Urinary bladder (tissue), 4 donors: Measurements from ENCODE around the gene NDUFC1. TPM values are rescaled to one million over a fixed set of nuclear protein-coding genes. Genes with fewer than 3 reads are reported as not detected.
A peak's percentile ranks its signal among the peaks of the same experiment; 100 is the strongest.
"Not testable (repeated sequence)": the region's sequence is repeated elsewhere in the genome, so short reads cannot be mapped to it uniquely, and the experiment has no call there.

Experiments
- DNase-seq: peaks from one replicate; pipeline ENCODE4 v3.0.0-alpha.2; 2015; ENCODE audit errors: extremely low spot score
- H3K27ac ChIP-seq: one replicate; pipeline ENCODE4 v1.5.1; 2013; ENCODE audit warnings: low read depth, mild to moderate bottlenecking, moderate library complexity
- H3K36me3 ChIP-seq: one replicate; pipeline ENCODE4 v1.6.1; 2013; ENCODE audit warnings: mild to moderate bottlenecking, moderate library complexity; ENCODE audit not compliant: insufficient read depth
- H3K4me1 ChIP-seq: one replicate; pipeline ENCODE4 v1.6.1; 2013; ENCODE audit warnings: mild to moderate bottlenecking, moderate library complexity; ENCODE audit not compliant: insufficient read depth
- H3K4me3 ChIP-seq: one replicate; pipeline ENCODE4 v1.5.1; 2013; ENCODE audit warnings: low read depth, low read length
- WGBS: extraction: QIAGEN DNeasy Blood & Tissue Kit; methylation state at CpG from one replicate; pipeline ENCODE4 v1.1.7; 2013; 5-methylcytosine and 5-hydroxymethylcytosine counted together
- polyA plus RNA-seq: library from polyadenylated mRNA; stranded (reverse); fragments of 200-250 nt; gene quantifications from one replicate; pipeline ENCODE4 v1.2.3, GENCODE V29; 2013
- total RNA-seq: library from RNA; depleted of rRNA; stranded (reverse); fragments of >200 nt; gene quantifications from one replicate; pipeline ENCODE4 v1.2.3, GENCODE V29; 2014
- donor health status: healthy with polysubstance abuse.
- donor health status: healthy.

Gene NDUFC1
- total RNA-seq, result 43.6 TPM
- polyA plus RNA-seq, result 74.7 TPM

DNA sequence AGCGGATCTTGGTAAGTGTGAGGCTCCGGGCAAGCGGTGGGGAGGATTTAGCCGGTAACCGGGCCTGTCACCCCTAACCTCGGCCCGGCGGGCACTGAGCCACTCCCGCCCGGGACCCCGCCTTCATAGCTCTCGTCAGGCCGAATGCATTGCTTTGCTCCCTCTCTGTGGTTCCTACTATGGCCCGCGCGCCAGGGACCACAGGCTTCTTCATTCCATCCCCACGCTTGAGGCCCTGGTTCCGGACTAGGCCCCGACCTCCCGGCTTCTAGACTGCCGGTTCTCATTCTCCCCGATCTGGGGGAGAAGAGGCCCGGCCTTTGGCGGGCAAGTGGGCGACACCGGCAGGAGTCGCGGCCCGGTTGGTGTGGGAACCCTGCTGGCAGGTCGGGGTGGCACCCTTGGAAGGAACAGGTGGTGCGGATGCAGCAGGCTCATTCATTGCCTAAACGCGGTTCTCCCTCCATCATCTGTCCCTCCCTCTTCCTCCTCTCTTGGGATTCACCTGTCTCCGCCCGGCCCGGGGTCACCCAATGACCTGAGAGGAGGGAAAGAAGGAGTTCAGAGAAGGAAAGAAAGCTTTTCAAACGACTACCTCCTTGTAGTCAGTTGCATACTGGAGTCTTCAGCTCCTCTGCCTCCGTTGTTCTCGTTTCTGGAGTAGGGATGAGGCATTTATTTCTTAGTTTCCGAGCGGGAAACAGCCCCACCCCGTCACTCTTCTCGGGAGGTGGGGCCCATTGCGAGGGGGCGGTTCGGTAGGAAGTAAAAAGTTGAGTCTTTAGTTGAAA, at the start of gene NDUFC1:
TSS of gene NDUFC1 (minus strand) at position 657 of the 791 bp plus-strand sequence. CDS start 6,679 bp downstream, outside the sequence.
- peak within 1 kb of the TSS; percentile 85 for H3K4me3 ChIP-seq
- no peaks in the 10 kb centered on the region for H3K36me3 ChIP-seq
- DNase-seq, result no peak
- peak within 1 kb of the TSS; percentile 85 for H3K27ac ChIP-seq
- H3K4me1 ChIP-seq, result no peaks in the 10 kb centered on the region
- WGBS, result under 1% methylated on average over 46 of the region's 46 CpGs

DNA sequence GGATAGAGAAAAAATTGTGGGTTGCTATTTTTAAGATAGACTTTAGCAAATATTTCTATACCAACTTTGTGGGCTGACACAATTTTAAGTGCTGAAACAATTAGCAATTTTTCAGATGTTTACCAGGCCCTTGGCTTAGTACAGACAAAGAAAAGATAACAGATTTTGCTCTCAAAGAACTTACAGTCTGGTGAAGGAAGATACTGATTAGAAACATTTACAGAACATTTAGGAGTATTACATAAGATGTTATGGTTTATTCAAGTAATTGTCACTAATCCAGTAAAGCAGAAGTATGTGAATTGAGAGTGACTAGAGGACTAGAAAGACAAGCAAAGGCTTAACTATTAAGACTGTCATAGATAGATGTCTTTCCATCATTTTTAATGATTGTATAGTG, 35.3 kb upstream of the NDUFC1 start:
- Histone ChIP-seq H3K27ac (no peak overlapping the region), H3K4me3 (no peak overlapping the region), H3K36me3 (peaks cover 1% of the 10 kb centered on the region), H3K4me1 (no peaks in the 10 kb centered on the region)
- no peak for DNase-seq

GRCh38 chr4:139333046-139333445, 30.8 kb upstream of the NDUFC1 start:
- Histone ChIP-seq H3K36me3 (peaks cover 4% of the 10 kb centered on the region), H3K4me1 (no peaks in the 10 kb centered on the region), H3K27ac (no peak overlapping the region), H3K4me3 (no peak overlapping the region)
- WGBS, result 90% methylated on average over 2 of the region's 2 CpGs
- no peak for DNase-seq

GRCh38 chr4:139331185-139331584, 28.9 kb upstream of the NDUFC1 start:
- WGBS, result 98% methylated on average over 1 of the region's 1 CpG
- H3K36me3 ChIP-seq, result peaks cover 4% of the 10 kb centered on the region
- no peak overlapping the region for H3K27ac ChIP-seq
- no peak for DNase-seq
- no peaks in the 10 kb centered on the region for H3K4me1 ChIP-seq
- no peak overlapping the region for H3K4me3 ChIP-seq

GRCh38 chr4:139330283-139330682, 28.0 kb upstream of the NDUFC1 start:
- no peak overlapping the region for H3K27ac ChIP-seq
- 92% methylated on average over 3 of the region's 3 CpGs for WGBS
- DNase-seq, result no peak

GRCh38 chr4:139329665-139330200, 27.5 kb upstream of the NDUFC1 start:
- H3K4me3 ChIP-seq, result no peak overlapping the region
- no peak for DNase-seq
- WGBS, result 90% methylated on average over 4 of the region's 4 CpGs
- H3K4me1 ChIP-seq, result peaks cover 1% of the 10 kb centered on the region
- peaks cover 2% of the 10 kb centered on the region for H3K36me3 ChIP-seq
- no peak overlapping the region for H3K27ac ChIP-seq

More at GRCh38 chr4:139330283-139330682, 28.0 kb upstream of the NDUFC1 start:
- peaks cover 2% of the 10 kb centered on the region for H3K36me3 ChIP-seq
- H3K4me3 ChIP-seq, result no peak overlapping the region
- H3K4me1 ChIP-seq, result peaks cover 1% of the 10 kb centered on the region

DNA sequence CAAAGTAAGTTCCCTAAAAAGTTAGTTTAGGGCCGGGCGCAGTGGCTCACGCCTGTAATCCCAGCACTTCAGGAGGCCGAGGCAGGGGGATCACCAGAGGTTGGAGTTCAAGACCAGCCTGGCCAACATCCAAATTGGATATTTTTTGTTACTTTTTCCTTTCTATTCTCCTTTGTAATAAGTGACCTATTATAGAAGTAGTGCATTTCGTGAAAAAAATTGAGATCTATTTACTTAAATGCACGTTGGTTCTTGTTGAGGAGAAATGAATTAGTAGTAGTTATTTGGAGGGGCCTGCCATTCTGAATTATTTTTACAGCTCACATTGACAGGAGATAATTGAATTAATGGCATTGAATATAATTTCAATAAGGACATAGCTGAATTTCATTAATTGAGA, 22.3 kb upstream of the NDUFC1 start:
- Histone ChIP-seq H3K4me1 (peaks cover 3% of the 10 kb centered on the region), H3K36me3 (peaks cover under 1% of the 10 kb centered on the region), H3K4me3 (no peak overlapping the region), H3K27ac (no peak overlapping the region)
- DNase-seq, result no peak
- WGBS, result 78% methylated on average over 6 of the region's 6 CpGs

GRCh38 chr4:139322541-139322940, 20.3 kb upstream of the NDUFC1 start:
- not testable (repeated sequence) for H3K4me1 ChIP-seq, H3K4me3 ChIP-seq
- 97% methylated on average over 6 of the region's 6 CpGs for WGBS

DNA sequence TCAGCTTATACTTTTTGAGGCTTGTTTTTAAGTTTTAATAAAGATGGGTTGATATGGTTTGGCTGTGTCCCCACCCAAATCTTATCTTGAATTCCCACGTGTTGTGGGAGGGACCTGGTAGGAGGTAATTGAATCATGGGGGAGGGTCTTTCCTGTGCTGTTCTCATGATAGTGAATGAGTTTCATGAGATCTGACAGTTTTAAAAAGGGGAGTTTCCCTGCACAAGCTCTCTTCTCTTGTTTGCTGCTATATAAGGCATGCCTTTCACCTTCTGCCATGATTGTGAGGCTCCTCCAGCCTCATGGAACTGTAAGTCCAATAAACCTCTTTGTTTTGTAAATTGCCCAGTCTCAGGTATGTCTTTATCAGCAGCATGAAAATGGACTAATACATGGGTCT, 19.8 kb upstream of the NDUFC1 start:
- H3K4me1 ChIP-seq, H3K27ac ChIP-seq, DNase-seq, H3K36me3 ChIP-seq, H3K4me3 ChIP-seq: not testable (repeated sequence)
- 60% methylated on average over 1 of the region's 1 CpG for WGBS

More at GRCh38 chr4:139322541-139322940, 20.3 kb upstream of the NDUFC1 start:
- H3K36me3 ChIP-seq, H3K27ac ChIP-seq, DNase-seq: not testable (repeated sequence)

DNA sequence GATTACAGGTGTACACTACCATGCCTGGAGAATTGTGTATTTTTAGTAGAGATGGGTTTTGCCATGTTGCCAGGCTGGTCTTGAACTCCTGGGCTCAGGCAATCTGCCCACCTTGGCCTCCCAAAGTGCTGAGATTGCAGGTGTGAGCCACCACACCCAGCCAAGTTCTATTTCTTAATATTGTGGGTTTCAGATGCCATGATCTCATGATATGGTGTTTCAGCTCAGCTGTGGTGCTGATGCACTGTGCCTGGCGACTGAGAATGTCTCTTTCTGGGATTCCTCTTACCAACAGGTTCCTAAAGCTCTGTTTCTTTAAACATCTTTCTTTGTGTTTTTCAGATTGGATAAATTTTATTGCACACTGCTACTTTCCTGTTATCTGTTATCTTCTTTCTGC, 17.3 kb upstream of the NDUFC1 start:
- no peak for DNase-seq
- WGBS, result 78% methylated on average over 1 of the region's 1 CpG
- H3K4me1 ChIP-seq, result peaks cover 1% of the 10 kb centered on the region
- no peaks in the 10 kb centered on the region for H3K36me3 ChIP-seq
- H3K27ac ChIP-seq, result no peak overlapping the region
- H3K4me3 ChIP-seq, result no peak overlapping the region

- no peaks in the 10 kb centered on the region for H3K4me1 ChIP-seq
These were observed 15.4 kb upstream of the NDUFC1 start for GRCh38 chr4:139317635-139318034.

DNA sequence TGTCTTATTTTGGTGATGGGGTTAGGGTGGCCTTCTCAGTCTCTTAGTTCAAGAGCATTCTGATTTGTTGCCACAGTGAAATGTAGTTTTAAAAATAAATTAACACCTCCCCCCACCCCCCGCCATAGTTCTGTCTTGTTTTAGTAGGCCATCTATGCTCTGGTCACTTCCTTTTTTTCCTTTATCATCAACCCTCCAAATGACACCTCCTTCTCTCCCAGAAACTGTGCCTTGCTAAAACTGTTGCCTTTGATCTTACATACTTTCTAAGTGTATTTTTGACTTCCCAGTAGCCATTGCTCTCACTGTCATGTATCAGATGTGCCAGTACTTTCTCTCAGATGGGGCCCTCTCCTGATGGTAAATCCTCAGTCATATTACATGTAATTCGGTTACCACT, 14.5 kb upstream of the NDUFC1 start:
- Histone ChIP-seq H3K4me1 (no peaks in the 10 kb centered on the region), H3K36me3 (no peaks in the 10 kb centered on the region), H3K27ac (no peak overlapping the region), H3K4me3 (no peak overlapping the region)
- DNase-seq, result no peak
- 93% methylated on average over 2 of the region's 2 CpGs for WGBS

More at GRCh38 chr4:139317635-139318034, 15.4 kb upstream of the NDUFC1 start:
- H3K27ac ChIP-seq, result no peak overlapping the region
- no peak overlapping the region for H3K4me3 ChIP-seq
- DNase-seq, result no peak
- H3K36me3 ChIP-seq, result no peaks in the 10 kb centered on the region

DNA sequence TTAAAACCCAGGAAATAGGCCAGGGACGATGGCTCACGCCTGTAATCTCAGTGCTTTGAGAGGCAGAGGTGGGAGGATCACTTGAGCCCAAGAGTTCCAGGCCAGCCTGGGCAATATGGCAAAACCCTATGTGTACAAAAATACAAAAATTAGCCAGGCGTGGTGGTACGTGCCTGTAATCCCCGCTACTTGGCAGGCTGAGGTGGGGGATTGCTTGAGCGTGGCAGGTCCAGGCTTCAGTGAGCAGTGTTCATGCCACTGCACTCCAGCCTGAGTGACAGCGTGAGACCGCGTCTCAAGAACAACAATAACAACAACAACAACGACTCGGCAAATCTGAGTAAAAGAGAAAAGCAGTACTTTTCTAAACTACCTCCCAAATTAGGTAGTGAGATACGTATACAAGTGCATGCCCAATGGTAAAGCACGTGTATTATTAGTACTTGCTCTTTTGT, 13.0 kb upstream of the NDUFC1 start:
- H3K4me1 ChIP-seq, result no peaks in the 10 kb centered on the region
- no peak for DNase-seq
- H3K36me3 ChIP-seq, result no peaks in the 10 kb centered on the region
- H3K4me3 ChIP-seq, result no peak overlapping the region
- WGBS, result 92% methylated on average over 13 of the region's 13 CpGs
- no peak overlapping the region for H3K27ac ChIP-seq

- Histone ChIP-seq H3K4me1 (no peaks in the 10 kb centered on the region), H3K4me3 (no peak overlapping the region), H3K36me3 (no peaks in the 10 kb centered on the region), H3K27ac (no peak overlapping the region)
- 87% methylated on average over 4 of the region's 4 CpGs for WGBS
- no peak for DNase-seq
These were observed 11.9 kb upstream of the NDUFC1 start for GRCh38 chr4:139314047-139314800.
